Lung microvascular endothelial cell (primary cell): Measurements from ENCODE around the gene DMRTA2. TPM values are rescaled to one million over a fixed set of nuclear protein-coding genes. Genes with fewer than 3 reads are reported as not detected.

Experiments used
- DNase-seq, 2 donors: peaks; one replicate each; pipeline versions ENCODE4 v3.0.0 to v3.0.0-alpha.2; 2010; ENCODE audit warnings: low read depth in 2 of 2
- total RNA-seq: library from RNA; depleted of rRNA; stranded (reverse); fragments of >200 nt; gene quantifications from 2 replicates; pipeline ENCODE4 v1.2.1, GENCODE V29; 2014

Gene DMRTA2
- total RNA-seq, result not detected in 2 replicates

GRCh38 chr1:50422946-50423669, at the start of gene DMRTA2:
Gene DMRTA2, minus strand, starts transcription at chr1:50423443. Its CDS starts 1,907 bp downstream, at chr1:50421536.
- peak; percentile 48 to 54 for DNase-seq

- DNase-seq, result no peak
Measured at GRCh38 chr1:50471967-50472366, 48.7 kb upstream of the DMRTA2 start.

- DNase-seq, result no peak
Measured at GRCh38 chr1:50462964-50463363, 39.7 kb upstream of the DMRTA2 start.

- no peak for DNase-seq
Measured at GRCh38 chr1:50458507-50458906, 35.3 kb upstream of the DMRTA2 start.

GRCh38 chr1:50454911-50455310, 31.7 kb upstream of the DMRTA2 start:
- DNase-seq, result no peak

GRCh38 chr1:50453266-50453665, 30.0 kb upstream of the DMRTA2 start:
- DNase-seq, result no peak

GRCh38 chr1:50452700-50453099, 29.5 kb upstream of the DMRTA2 start:
- no peak for DNase-seq

GRCh38 chr1:50450861-50451653, 27.8 kb upstream of the DMRTA2 start:
- DNase-seq, result no peak

- no peak for DNase-seq
Measured at GRCh38 chr1:50447961-50448360, 24.7 kb upstream of the DMRTA2 start.

- DNase-seq, result no peak
Measured at GRCh38 chr1:50441183-50441582, 17.9 kb upstream of the DMRTA2 start.

GRCh38 chr1:50438945-50439344, 15.7 kb upstream of the DMRTA2 start:
- DNase-seq, result no peak

- no peak for DNase-seq
Measured at GRCh38 chr1:50436489-50436888, 13.2 kb upstream of the DMRTA2 start.

GRCh38 chr1:50430010-50430405, 6.8 kb upstream of the DMRTA2 start:
- DNase-seq, result no peak

- DNase-seq, result no peak
Measured at GRCh38 chr1:50427818-50428779, 4.9 kb upstream of the DMRTA2 start.

- no peak for DNase-seq
Measured at GRCh38 chr1:50427086-50427817, 4.0 kb upstream of the DMRTA2 start.

GRCh38 chr1:50426702-50427085, 3.5 kb upstream of the DMRTA2 start:
- DNase-seq, result no peak

- no peak for DNase-seq
Measured at GRCh38 chr1:50426108-50426700, 3.0 kb upstream of the DMRTA2 start.

GRCh38 chr1:50425376-50426107, 2.3 kb upstream of the DMRTA2 start:
- DNase-seq, result no peak

GRCh38 chr1:50424884-50425375, 1.7 kb upstream of the DMRTA2 start:
- DNase-seq, result peak in 1 of 2 donors; percentile 29
